ENCODE data around the gene CDH4. TPM values are rescaled to one million over a fixed set of nuclear protein-coding genes. Genes with fewer than 3 reads are reported as not detected.
"Not testable (repeated sequence)": the region's sequence is repeated elsewhere in the genome, so short reads cannot be mapped to it uniquely, and the experiment has no call there.

The CDH4 gene
- polyA plus RNA-seq, 4 donors: 5.6 to 8.8 (median 7.0) TPM

DNA sequence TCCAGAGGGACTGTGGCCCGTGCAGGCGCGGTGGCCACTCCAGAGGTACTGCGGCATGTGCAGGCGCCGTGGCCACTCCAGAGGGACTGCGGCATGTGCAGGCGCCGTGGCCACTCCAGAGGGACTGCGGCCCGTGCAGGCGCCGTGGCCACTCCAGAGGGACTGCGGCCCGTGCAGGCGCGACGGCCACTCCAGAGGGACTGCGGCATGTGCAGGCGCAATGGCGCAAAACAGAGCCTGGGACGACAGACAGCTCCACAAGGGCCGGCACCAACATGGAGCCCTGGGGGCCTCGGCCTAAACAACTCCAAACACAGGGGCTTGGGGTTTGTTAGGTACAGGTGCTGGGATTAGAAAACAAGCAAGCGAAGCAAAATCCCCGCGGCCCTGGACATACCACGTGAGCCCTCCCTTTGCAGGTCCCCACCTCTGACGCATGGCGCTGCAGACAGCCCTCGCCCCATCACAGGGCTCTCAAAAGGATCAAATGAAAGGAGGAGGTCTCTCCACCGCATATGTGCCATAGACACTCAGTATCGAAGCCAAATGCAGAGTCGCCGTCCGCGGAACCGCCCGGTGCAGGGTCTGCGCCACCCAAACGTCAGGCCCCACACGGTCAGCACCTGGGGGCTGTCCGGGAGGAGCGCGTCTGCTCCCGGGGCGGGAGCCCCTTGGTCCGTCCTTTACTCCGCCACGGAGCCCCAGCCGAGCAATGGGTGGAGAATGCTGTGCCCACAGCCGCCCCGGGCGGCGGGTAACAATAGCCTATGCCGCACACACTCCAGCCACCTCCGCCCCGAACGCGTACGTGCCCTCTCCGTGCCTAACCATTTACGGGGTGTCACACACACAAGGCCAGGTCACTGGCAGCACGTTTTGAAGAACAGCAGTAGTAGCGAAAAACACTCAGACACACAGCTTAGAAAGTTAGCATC lies 727.9 kb downstream of the CDH4 start:
- no peak for DNase-seq (ENCODE audit: low read depth in 4 of 4, low spot score in 2 of 4)

DNA sequence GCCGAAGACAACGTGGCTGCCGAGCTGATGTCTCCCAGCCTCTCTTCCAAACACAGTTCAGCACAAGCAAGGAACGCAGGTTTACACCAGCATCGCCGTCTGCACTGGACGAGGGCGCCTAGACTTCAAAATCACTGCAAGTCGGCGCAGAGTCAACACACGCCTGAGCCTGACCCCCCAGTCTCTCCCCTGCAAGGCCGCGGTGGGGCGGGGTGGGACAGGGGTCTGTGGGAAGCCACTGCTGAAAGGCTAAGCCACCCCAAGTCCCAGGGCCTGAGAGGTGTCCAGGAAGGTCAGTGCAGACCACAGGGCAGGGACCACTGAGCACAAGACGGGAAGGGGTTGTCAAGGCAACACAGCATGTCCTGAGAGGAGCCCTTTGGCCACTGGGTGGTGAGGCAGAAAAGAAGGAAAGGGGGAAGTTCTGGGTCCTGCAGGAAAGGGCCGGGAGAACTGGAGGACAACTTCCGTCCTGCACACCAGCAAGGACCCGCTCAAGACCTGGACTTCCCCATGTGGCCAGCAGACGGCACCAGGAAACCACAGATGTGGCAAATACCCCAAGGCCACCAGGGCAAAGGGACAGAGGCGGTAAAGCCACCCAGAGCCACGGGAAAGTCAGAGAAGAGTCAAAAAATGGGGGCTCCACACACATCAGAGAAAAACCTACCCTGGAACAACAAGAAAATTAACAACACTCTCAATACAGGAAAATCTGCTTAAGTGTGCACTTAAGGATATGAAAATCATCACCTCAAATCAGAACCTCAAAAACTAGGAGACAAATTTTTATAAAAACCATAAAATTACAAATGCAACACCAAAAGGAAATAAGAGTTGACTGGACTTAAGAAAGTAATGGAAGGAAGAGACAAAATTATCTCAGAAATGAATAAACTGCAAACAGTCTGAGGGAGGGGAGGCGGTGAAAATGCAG lies 728.9 kb downstream of the CDH4 start:
- no peak for DNase-seq (ENCODE audit: low read depth in 4 of 4, low spot score in 2 of 4)

DNA sequence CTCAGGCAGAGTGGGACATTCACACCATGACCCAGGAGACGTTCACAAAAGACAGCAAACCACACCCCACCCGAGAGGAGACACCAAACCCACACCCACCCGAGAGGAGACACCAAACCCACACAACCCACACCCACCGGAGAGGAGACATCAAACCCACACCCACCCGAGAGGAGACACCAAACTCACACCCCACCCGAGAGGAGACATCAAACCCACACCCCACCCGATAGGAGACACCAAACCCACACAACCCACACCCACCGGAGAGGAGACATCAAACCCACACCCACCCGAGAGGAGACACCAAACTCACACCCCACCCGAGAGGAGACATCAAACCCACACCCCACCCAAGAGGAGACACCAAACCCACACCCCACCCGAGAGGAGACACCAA lies 729.6 kb downstream of the CDH4 start:
- not testable (repeated sequence) for DNase-seq (ENCODE audit: low read depth in 4 of 4, low spot score in 2 of 4)

DNA sequence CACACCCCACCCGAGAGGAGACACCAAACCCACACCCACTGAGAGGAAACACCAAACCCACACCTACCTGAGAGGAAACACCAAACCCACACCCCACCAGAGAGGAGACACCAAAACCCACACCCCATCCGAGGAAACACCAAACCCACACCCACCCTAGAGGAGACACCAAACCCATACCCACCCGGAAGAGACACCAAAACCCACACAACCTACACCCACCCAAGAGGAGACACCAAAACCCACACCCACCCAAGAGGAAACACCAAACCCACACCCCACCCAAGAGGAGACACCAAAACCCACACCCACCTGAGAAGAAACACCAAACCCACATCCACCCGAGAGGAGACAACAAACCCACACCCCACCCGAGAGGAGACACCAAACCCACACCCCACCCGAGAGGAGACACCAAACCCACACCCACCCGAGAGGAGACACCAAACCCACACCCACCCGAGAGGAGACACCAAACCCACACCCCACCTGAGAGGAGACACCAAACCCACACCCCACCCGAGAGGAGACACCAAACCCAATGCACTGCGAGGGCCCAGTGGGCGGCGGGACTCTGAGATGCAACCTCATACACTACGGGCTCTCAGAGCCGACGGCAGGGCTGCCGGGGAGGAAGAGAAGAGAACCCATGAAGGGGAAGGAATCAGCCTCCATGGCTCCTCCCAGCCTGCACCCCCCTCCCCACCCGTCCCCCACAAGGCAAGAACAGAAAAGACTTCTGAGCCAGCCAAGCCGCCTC lies 730.3 kb downstream of the CDH4 start:
- no peak for DNase-seq (ENCODE audit: low read depth in 4 of 4, low spot score in 2 of 4)

DNA sequence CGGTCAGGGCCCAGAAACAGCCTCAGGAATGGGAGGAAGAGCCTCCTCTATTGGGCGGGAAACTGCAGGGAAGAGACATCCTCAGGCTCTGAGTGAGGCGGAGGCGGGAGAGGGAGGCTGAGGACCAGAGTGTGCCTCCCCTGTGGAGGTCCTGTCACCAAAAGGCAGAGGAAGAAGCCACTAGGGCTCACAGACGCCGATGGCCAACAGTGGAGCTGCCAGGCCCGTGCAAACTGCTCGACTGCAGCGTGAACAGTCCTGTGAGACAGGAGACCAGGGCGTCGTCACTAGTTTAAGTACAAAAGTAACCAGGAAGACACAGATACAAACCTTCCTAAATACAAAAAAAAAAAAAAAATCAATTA lies 730.9 kb downstream of the CDH4 start:
- DNase-seq (ENCODE audit: low read depth in 4 of 4, low spot score in 2 of 4): no peak

DNA sequence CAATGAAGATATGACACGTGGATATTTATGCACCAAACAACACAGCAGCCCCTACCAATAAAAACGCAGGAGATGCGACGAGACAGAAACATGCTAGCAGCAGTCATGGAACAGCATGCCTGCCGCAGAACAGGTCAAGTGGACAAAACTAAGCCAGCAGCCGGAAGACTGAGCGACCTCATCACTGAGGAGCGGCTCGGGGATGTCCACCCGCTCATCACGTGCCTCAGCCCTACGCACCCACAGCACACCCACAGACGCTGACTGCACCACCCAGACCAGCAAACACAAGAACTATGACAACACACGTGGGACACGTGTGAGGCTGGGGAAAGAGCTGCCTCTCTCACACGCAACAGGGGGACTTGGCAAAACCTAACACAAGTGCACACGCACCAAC lies 731.9 kb downstream of the CDH4 start:
- DNase-seq (ENCODE audit: low read depth in 4 of 4, low spot score in 2 of 4): no peak

DNA sequence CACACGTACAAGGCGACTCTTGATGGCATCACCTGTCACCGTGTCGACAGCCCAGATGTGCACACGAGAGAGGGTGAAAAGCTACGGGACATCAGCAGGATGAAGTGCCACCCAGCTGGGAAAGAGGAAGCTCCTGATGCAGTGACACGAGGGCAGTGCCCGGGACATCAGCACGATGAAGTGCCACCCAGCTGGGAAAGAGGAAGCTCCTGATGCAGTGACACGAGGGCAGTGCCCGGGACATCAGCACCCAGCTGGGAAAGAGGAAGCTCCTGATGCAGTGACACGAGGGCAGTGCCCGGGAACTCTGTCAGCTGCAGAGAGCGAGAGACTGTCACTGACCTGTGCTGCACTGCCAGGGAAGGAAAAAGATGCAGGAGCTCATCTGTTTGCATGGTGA lies 732.4 kb downstream of the CDH4 start:
- not testable (repeated sequence) for DNase-seq (ENCODE audit: low read depth in 4 of 4, low spot score in 2 of 4)

DNA sequence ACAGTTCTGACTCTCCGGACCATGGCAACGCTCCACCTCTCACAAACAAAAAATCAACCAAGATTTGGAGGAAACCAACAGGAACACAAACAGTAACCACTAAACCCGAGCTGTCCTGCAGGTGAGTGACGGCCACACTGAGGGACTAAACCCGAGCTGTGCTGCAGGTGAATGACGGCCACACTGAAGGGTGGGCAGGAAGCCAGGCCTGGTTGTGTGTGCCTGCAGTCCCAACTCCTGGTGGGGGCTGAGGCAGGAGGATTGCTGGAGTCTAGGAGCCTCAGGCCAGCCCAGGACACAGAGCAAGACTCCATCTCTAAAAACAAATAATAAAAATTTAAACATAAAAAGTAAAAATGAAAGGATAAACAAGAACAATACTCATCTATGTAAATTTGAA lies 733.0 kb downstream of the CDH4 start:
- no peak for DNase-seq (ENCODE audit: low read depth in 4 of 4, low spot score in 2 of 4)

DNA sequence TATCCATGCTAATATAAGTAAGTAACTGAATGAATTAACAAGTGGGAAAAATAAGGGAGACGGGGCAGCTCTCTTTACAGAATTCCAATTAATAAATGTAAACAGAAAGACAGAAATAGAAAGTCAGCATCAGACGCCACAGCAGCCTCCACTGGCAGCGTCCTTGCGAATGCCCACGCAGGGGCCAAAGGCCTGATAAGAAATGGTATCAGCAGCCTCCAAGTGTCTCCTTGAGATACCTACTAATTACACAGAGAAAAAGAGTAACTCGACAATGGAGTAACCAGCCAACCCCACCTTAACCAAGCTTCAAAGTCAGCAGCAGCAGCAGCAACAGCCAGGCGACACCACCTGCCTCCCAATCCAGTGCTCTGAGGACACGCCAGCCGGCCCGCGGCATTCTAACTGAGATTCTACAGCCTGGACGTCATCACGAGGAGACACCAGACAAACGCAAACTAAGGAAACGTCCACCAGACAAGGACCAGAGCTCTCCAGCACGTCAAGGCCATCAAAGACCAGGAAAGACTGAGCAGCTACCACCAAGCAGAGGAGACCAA lies 734.8 kb downstream of the CDH4 start:
- DNase-seq (ENCODE audit: low read depth in 4 of 4, low spot score in 2 of 4): no peak

DNA sequence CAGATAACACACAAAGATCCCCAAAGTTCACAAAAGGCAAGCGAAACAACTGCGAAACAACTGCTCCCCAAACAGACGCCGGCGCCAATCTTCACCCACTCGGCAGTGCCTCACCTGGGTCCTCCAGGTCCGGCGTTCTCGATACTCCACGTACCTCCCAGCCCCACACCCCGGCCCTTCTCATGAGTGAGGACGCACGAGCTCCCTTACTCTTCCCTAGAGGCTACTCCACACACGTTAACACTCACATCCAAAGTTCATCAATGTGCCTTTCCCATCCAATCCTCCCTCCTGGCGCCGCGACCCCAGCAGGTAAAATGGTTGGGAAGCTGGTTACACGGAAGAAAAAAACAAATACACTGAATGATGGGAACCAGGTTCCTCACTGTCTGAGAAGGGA lies 736.6 kb downstream of the CDH4 start:
- no peak for DNase-seq (ENCODE audit: low read depth in 4 of 4, low spot score in 2 of 4)

DNA sequence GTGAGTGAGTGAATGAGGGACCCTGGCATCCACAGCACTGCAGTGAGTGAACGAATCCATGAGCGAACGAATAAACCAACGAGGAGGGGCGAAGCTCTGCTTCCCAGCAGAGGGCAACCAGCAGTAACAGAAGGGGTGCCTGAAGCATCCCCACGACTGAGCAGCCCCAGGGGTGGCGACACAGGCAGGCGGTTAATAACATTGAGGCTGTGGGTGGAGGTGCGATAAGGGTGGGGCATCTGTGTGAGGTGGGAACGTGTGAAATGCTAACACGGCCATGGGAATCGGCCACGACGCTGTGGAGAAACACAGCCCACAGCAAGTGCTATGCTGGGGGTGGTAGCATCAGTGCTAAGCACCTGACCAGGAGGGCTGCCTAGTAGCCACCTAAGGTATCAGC lies 737.7 kb downstream of the CDH4 start:
- no peak for DNase-seq (ENCODE audit: low read depth in 4 of 4, low spot score in 2 of 4)

Data from left renal cortex interstitium (tissue), 4 donors.